Mucosa of stomach (tissue), 1 donor: ENCODE results near the gene APAF1.
"Not testable (repeated sequence)": the region's sequence is repeated elsewhere in the genome, so short reads cannot be mapped to it uniquely, and the experiment has no call there.

Source experiments
- H3K27me3 ChIP-seq: one replicate; pipeline ENCODE4 v1.7.0; 2013; ENCODE audit warnings: mild to moderate bottlenecking, low read length; ENCODE audit not compliant: control insufficient read depth, insufficient read depth
- H3K36me3 ChIP-seq: one replicate; pipeline ENCODE4 v1.7.0; 2013; ENCODE audit warnings: low read length; ENCODE audit not compliant: control insufficient read depth, insufficient read depth
- H3K4me1 ChIP-seq: one replicate; pipeline ENCODE4 v1.7.0; 2013; ENCODE audit warnings: mild to moderate bottlenecking, low read length; ENCODE audit not compliant: control insufficient read depth, insufficient read depth
- H3K4me3 ChIP-seq: one replicate; pipeline ENCODE4 v1.7.0; 2013; ENCODE audit warnings: low read length
- H3K9ac ChIP-seq: one replicate; pipeline ENCODE4 v1.7.0; 2013; ENCODE audit warnings: mild to moderate bottlenecking, low read length, moderate library complexity
- H3K9me3 ChIP-seq: one replicate; pipeline ENCODE4 v1.7.0; 2013; ENCODE audit warnings: mild to moderate bottlenecking, low read length, moderate library complexity; ENCODE audit not compliant: control insufficient read depth
- donor health status: Pancreatic carcinoma.

APAF1 gene

DNA sequence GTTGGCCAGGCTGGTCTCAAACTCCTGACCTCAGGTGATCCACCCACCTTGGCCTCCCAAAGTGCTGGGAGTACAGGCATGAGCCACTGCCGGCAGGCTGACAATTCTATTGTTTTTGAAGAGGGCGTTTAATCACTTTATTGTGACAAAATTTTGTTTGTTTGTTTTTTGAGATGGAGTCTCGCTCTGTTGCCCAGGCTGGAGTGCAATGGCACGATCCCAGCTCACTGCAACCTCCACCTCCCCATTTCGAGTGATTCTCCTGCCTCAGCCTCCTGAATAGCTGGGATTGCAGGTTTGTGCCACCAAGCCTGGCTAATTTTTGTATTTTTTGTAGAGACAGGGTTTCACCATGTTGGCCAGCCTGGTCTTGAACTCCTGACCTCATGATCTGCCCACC is 2.3 kb upstream of the APAF1 start:
- H3K9ac ChIP-seq, H3K27me3 ChIP-seq, H3K4me3 ChIP-seq, H3K9me3 ChIP-seq, H3K4me1 ChIP-seq, H3K36me3 ChIP-seq: not testable (repeated sequence)

DNA sequence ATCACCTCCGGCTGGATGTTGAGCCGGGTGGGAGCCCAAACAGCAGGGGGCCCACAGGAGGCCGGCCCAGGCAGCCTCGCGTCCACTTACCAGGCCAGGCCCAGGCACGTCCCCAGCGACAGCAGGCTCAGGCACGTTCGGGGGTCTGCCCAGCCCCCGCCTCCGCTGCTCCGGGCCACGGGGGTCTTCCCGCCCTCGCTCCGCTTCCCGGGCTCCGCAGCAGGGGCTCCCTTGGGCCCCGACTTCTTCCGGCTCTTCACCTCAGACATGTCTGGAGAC is 718 bp upstream of the APAF1 start:
- Histone ChIP-seq H3K4me3 (peak overlapping the region; percentile 91), H3K27me3 (no peaks in the 10 kb centered on the region), H3K9ac (peak overlapping the region; percentile 79), H3K4me1 (no peaks in the 10 kb centered on the region), H3K36me3 (no peaks in the 10 kb centered on the region), H3K9me3 (no peaks in the 10 kb centered on the region)

DNA sequence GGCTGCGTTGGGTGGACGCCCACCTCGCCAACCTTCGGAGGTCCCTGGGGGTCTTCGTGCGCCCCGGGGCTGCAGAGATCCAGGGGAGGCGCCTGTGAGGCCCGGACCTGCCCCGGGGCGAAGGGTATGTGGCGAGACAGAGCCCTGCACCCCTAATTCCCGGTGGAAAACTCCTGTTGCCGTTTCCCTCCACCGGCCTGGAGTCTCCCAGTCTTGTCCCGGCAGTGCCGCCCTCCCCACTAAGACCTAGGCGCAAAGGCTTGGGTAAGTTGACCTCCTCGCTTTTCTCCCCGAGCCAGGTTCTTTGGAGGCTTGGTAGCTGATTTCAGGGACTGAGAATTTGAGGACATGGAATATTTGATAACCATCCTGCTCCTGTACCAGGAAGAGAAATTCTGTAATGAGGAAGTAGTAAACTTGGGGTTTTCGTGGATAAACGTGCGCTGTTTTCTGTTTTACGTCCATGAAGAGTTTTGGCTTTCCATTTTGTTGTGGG is 530 bp downstream of the APAF1 start:
- no peaks in the 10 kb centered on the region for H3K9me3 ChIP-seq
- H3K36me3 ChIP-seq, result peaks cover 4% of the 10 kb centered on the region
- H3K27me3 ChIP-seq, result no peaks in the 10 kb centered on the region
- peak overlapping the region; percentile 91 for H3K4me3 ChIP-seq
- no peaks in the 10 kb centered on the region for H3K4me1 ChIP-seq
- H3K9ac ChIP-seq, result peak overlapping the region; percentile 94

DNA sequence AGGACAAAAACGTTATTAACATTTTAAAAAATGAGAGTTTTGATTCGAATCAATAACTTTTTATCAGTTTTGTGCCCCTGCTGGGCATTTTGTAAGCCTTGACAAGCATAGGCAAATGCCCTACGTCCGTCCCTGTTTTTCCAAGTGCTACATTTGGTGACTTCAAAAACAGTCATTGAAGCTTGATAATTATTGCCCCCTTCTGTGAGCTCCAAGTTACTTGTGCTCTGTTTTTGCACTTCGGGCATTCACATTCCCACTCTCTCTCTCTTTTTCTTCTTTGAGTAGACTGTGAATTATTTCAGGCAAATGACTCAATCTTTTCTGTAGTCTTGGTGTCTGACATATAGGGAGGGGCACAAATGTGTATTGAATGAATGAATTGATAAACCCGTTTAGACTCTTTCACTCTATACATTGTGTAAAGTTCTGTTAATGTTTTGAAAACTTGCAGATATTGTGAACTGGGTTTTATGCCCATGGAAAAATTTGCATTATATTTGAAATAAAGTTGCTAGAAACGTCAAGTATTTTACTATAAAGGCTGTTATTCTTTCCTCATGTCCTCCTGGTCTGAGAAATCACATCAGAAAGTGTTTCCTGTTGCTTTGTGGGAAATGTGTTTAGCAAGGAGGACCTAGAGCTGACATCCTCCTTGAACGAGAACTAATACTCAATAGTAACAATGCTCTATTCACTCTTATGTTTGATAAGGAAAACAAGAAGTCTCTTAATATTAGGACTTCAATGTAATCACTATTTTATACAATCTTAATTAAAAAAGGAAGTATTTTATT is 1.4 kb downstream of the APAF1 start:
- peaks cover 4% of the 10 kb centered on the region for H3K36me3 ChIP-seq
- H3K9me3 ChIP-seq, result no peaks in the 10 kb centered on the region
- peak overlapping the region; percentile 91 for H3K4me3 ChIP-seq
- H3K27me3 ChIP-seq, result no peaks in the 10 kb centered on the region
- H3K9ac ChIP-seq, result peak overlapping the region; percentile 94
- no peaks in the 10 kb centered on the region for H3K4me1 ChIP-seq

DNA sequence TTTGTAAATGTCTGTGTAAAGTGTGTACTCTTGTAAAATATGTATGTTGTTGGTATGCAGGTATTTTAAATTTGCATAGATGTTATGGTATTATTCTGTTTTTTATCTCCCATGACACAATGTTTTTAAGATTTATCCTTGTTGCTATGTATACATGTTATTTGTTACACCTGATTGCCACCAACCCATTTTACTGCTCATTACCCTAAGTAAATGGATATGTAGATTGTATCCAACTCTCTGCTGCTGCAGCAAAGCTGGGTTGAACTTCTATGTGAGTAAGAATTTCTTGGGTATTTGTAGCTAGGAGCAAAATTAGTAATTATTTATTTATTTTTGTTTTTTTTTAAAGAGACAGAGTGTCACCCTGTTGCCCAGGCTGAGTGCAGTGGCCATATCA is 6.2 kb downstream of the APAF1 start:
- H3K36me3 ChIP-seq, result peaks cover 4% of the 10 kb centered on the region
- H3K9me3 ChIP-seq, result no peaks in the 10 kb centered on the region
- H3K27me3 ChIP-seq, result no peaks in the 10 kb centered on the region
- H3K4me3 ChIP-seq, result no peak overlapping the region
- no peaks in the 10 kb centered on the region for H3K4me1 ChIP-seq
- no peak overlapping the region for H3K9ac ChIP-seq

DNA sequence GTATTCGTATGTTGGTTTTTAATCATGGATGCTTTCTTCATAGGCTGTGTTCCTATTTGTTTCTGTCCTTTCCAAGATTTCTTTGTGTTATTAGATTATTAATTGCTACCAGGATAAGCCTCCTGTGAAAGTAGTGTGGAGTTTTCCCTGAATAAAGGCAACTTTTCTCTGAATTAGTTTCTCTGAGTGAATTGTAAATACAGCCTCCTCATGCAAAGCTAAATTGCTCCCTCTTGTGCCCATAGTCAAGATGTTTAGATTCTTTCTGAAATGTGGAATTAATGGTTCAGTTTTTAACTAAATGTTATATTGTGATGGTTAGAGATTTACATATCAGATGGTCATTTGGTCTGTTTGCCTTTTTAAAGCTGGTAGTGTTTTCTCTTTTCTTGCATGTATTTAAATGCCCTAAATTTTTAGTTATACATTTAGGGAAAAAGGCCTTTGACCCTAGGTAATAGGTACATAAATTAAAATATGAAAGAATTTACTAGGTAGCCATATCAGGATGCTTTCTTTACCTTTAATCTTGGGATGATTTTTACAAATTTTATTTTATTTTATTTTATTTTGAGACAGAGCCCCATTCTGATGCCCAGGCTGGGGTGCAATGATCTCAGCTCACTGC is 8.9 kb downstream of the APAF1 start:
- Histone ChIP-seq H3K4me1 (no peaks in the 10 kb centered on the region), H3K4me3 (no peak overlapping the region), H3K9me3 (no peaks in the 10 kb centered on the region), H3K27me3 (no peaks in the 10 kb centered on the region), H3K36me3 (peaks cover 4% of the 10 kb centered on the region), H3K9ac (no peak overlapping the region)

DNA sequence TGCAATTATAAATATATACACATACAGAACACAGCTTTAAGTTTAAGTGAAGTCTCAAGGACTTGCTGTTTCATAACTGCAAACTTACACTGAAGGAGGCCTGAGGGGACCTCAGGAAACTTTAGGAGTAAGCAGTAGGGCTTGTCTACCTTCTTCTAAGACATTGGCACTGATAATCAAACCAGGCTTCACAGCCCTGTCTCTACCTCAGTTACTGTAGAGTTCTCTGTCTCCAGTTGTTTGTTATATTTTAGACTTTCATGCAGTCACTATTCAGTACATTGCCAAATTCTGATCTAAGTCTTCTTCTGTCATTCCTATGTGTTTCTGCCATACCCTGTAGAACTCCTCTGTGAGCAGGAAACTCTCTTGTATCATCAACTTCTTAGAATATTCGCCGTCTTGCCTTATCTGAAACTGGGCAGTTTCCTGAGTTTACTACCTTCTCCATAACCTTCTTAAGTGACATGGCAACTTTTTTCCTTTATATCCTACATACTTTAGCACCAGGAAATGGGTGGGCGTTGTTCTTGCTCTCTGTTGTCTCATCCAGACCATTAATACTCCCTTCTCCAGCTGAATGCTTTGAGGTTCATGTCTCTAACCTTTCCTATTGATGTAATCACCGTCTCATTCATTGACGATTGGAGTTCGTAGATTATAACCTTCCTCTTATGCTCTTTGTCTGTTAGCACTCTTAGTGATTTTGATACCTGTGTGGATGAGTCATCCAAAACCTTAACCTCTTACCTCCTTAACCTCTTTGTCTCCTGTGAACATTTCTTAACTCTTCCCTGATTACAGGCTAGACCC is 11.4 kb downstream of the APAF1 start:
- Histone ChIP-seq H3K4me1 (no peaks in the 10 kb centered on the region), H3K9ac (no peak overlapping the region), H3K4me3 (no peak overlapping the region), H3K36me3 (no peaks in the 10 kb centered on the region), H3K9me3 (no peaks in the 10 kb centered on the region), H3K27me3 (no peaks in the 10 kb centered on the region)

DNA sequence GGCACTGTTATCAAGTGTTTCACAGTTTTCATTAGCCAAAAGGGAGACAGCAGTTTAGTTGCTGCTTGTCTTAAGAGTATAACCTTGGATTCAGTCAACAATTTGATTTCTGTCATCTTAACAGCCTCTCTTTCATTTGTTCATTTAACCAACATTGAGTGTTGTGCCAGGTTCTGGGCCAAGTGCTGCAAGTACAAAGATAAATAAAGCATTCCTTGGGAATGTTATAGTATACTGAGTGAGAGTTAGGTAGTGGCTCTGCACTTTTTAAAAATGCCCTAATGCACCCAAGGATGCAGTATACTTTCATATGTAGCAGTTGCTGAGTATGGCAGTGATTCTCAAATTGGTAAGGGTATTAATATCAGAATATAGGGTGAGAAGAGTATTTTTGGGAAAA is 15.4 kb downstream of the APAF1 start:
- H3K4me3 ChIP-seq, result no peak overlapping the region
- no peaks in the 10 kb centered on the region for H3K27me3 ChIP-seq
- no peaks in the 10 kb centered on the region for H3K36me3 ChIP-seq
- H3K9me3 ChIP-seq, result no peaks in the 10 kb centered on the region
- H3K9ac ChIP-seq, result no peak overlapping the region
- no peaks in the 10 kb centered on the region for H3K4me1 ChIP-seq

DNA sequence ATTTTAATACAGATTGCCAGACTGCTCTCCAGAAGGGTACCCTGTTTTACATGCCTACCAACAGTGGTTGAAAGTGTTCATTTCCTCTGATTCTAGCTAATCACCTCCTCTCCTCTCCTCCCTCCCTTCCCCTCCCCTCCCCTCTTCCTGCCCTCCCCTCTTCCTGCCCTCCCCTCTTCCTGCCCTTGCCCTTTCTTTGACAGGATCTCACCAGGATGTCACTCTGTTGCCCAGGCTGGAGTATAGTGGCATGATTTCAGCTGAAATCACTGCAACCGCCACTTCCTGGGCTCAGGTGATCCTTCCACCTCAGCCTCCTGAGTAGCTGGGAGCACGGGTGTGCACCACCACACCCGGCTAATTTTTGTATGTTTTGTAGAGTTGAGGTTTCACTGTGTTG is 24.7 kb downstream of the APAF1 start:
- H3K4me3 ChIP-seq, result no peak overlapping the region
- no peak overlapping the region for H3K9ac ChIP-seq
- no peaks in the 10 kb centered on the region for H3K36me3 ChIP-seq
- H3K9me3 ChIP-seq, result no peaks in the 10 kb centered on the region
- H3K4me1 ChIP-seq, result peaks cover 5% of the 10 kb centered on the region
- no peaks in the 10 kb centered on the region for H3K27me3 ChIP-seq

DNA sequence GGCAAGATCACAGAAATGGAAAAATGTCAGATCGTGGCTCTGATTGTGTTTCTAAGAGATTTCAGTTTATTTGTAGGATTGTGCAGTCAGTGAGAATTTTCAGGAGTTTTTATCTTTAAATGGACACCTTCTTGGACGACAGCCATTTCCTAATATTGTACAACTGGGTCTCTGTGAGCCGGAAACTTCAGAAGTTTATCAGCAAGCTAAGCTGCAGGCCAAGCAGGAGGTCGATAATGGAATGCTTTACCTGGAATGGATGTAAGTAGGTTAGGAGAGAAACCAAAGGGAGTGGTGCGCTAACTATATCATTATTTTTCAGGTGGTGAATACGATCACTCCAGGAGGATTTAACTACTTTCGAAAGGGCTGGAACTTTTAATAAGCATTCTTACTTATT is 26.4 kb downstream of the APAF1 start:
- Histone ChIP-seq H3K36me3 (no peaks in the 10 kb centered on the region), H3K27me3 (no peaks in the 10 kb centered on the region), H3K9me3 (no peaks in the 10 kb centered on the region), H3K4me1 (peaks cover 5% of the 10 kb centered on the region), H3K9ac (no peak overlapping the region), H3K4me3 (no peak overlapping the region)

DNA sequence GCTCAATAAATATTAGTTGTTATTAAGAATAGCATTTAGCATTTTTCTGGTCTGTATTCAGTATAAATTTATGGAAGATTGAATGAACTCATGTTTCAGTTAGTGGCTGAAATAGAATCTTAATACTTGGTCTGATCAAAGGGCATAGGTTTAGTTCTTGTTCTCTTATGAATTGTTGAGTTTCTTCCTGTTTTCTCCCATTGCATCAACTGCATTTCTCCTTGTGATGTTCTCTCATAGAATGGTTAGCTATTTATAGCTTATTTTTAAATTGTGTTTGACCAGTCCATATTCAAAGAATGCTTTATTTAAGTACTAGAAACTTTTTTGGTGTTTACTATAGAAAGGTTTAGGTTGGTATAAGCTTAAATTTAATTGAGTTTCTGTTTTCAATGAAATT is 29.8 kb downstream of the APAF1 start:
- Histone ChIP-seq H3K4me1 (peaks cover 5% of the 10 kb centered on the region), H3K36me3 (no peaks in the 10 kb centered on the region), H3K4me3 (no peak overlapping the region)

DNA sequence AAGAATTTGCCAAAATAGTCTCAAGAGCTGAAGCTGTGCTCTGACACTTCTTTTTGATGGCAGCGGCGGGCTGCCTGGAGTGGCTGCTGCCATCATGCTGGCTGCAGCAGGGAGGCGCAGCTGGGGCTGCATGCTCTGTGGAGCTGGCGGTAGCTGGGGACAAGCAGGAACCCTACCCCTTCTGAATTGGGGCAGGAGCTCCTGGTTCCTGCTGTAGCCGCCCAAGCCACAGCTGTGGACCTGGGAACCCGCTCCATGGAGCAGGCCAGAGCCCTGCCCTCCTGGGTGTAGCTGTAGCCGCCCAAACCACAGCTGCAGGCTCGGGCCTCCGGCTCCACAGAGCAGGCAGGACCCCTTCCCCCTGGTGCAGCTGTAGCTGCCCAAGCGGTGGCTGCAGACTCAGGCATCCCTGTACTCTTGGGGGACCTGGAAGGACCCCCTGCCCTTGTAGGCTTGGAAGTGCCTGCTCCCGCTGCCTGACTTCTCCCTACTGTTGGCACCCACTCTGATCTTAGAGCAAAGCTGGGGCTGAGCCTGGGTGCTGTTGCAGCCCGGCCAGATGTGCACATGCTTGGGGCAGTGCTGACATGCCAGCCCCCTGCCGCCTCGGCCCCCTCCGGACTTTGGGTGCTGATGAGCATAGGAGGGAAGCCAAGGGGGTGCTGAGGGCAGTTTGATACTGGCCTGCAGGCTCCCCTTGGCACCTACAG is 33.3 kb downstream of the APAF1 start:
- Histone ChIP-seq H3K4me3 (no peak overlapping the region), H3K27me3 (no peaks in the 10 kb centered on the region), H3K36me3 (no peaks in the 10 kb centered on the region), H3K4me1 (no peaks in the 10 kb centered on the region), H3K9me3 (no peaks in the 10 kb centered on the region), H3K9ac (no peak overlapping the region)

More for the DNA sequence above, 29.8 kb downstream of the APAF1 start:
- H3K9me3 ChIP-seq, result no peaks in the 10 kb centered on the region
- H3K27me3 ChIP-seq, result no peaks in the 10 kb centered on the region
- no peak overlapping the region for H3K9ac ChIP-seq
